GM12892 (cell line): ENCODE results near the gene SUSD4.

Experiments used
- POLR2A ChIP-seq: IDR thresholded peaks from 2 replicates; pipeline ENCODE4 v1.6.1; 2011; ENCODE audit warnings: low read depth, low read length, control low read depth
- POLR2AphosphoS5 ChIP-seq: IDR thresholded peaks from 2 replicates; pipeline ENCODE4 v1.6.1; 2011; ENCODE audit warnings: low read depth, low read length, control low read depth

GRCh38 chr1:223198628-223198965, 165.4 kb downstream of the SUSD4 start:
- TF ChIP-seq POLR2AphosphoS5 (no peak), POLR2A (no peak)
